Adrenal gland (tissue), 12 donors: Measurements from ENCODE around the gene SLC24A3. TPM values are rescaled to one million over a fixed set of nuclear protein-coding genes. Genes with fewer than 3 reads are reported as not detected.

Experiments used
- DNase-seq, 7 donors: peaks; one replicate each; pipeline ENCODE4 v3.0.0-alpha.2; 2019 to 2020
- H3K27ac ChIP-seq, 5 donors: fragments of 200-600 bp; sonication (generic) in 4 of 5; 1 replicate in 3 of 5; 2 replicates in 2 of 5; pipeline versions ENCODE4 v1.5.1 to v1.8.0; 2016 to 2020; ENCODE audit warnings: mild to moderate bottlenecking in 1 of 5
- H3K27me3 ChIP-seq: fragments of 200-600 bp; 2 replicates; pipeline ENCODE4 v1.8.0; 2021
- H3K36me3 ChIP-seq, 2 donors: fragments of 200-600 bp; replicated peaks in 1 of 2; 1 replicate in 1 of 2; 2 replicates in 1 of 2; pipeline versions ENCODE4 v1.5.1 to v1.8.0; 2018 to 2022
- H3K4me1 ChIP-seq, 2 donors: fragments of 200-600 bp; replicated peaks in 1 of 2; 1 replicate in 1 of 2; 2 replicates in 1 of 2; pipeline versions ENCODE4 v1.5.1 to v1.8.0; 2018 to 2021
- H3K4me3 ChIP-seq, 4 donors: fragments of 200-600 bp; sonication (generic) in 3 of 4; one replicate each; pipeline ENCODE4 v1.5.1; 2016 to 2018
- H3K9me3 ChIP-seq, 3 donors: fragments of 200-600 bp; sonication (generic) in 1 of 3; replicated peaks in 1 of 3; 1 replicate in 2 of 3; 2 replicates in 1 of 3; pipeline versions ENCODE4 v1.5.1 to v1.8.0; 2016 to 2021
- CTCF ChIP-seq, 6 experiments: fragments of 450-650 bp in 4 of 6; fragments of 200-600 bp in 2 of 6; sonication (generic) in 1 of 6; IDR thresholded peaks; 1 replicate in 5 of 6; 2 replicates in 1 of 6; pipeline versions ENCODE4 v1.5.1 to v1.8.0; 2016 to 2021; ENCODE audit warnings: antibody characterized with exemption in 6 of 6, mild to moderate bottlenecking in 2 of 6, moderate library complexity in 1 of 6
- POLR2A ChIP-seq, 2 donors: fragments of 450-650 bp; IDR thresholded peaks; one replicate each; pipeline ENCODE4 v1.6.1; 2017; ENCODE audit warnings: antibody characterized with exemption in 2 of 2, mild to moderate bottlenecking in 2 of 2, moderate library complexity in 1 of 2
- WGBS, 4 donors: extraction: QIAGEN DNeasy Blood & Tissue Kit in 2 of 4; methylation state at CpG; one replicate each; pipeline versions ENCODE4 v1.1.5 to v1.1.7; 2013 to 2017; 5-methylcytosine and 5-hydroxymethylcytosine counted together
- intact Hi-C, 2 donors: fragments of 100-400 bp; cut with DNase I; formaldehyde crosslinking; loops; one replicate each; pipeline versions ENCODE4 v1.14.1 to v1.15.0; 2022 to 2023
- polyA plus RNA-seq, 3 donors: library from polyadenylated mRNA; stranded (reverse); fragments of 200-250 nt in 2 of 3; fragments of 350-450 nt in 1 of 3; fragmentation: Illumina TruSeq in 1 of 3; extraction: RNeasy Lipid Tissue Mini Kit (QIAGEN cat#74804) in 1 of 3; gene quantifications; one replicate each; pipeline ENCODE4 v1.2.3, GENCODE V29; 2013 to 2014
- total RNA-seq, 9 donors: library from RNA; depleted of rRNA in 4 of 9; stranded (reverse); fragments of >200 nt in 4 of 9; fragments of 120-200 nt in 1 of 9; fragmentation: NEBNext Ultra II Directional in 1 of 9; extraction: Animal tissue kit (Norgen Biotek cat#: 25700) in 1 of 9; gene quantifications; one replicate each; pipeline versions ENCODE4 v1.1.0 to v1.2.4, GENCODE V29; 2013 to 2023
- donor health status: healthy with polysubstance abuse.
- donor health status: Bipolar disorder and iron deficiency.
- donor health status: DM: yes; HTN: yes; CAD: no.
- donor health status: DM: no; HTN: no; CAD: no.
- donor health status: DM: no; HTN: no; CAD: no.
- donor health status: DM: yes; HTN: yes; CAD: no.

SLC24A3 gene
- total and polyA plus RNA-seq, 12 donors, result 0.89 to 44.4 (median 2.7) TPM

DNA sequence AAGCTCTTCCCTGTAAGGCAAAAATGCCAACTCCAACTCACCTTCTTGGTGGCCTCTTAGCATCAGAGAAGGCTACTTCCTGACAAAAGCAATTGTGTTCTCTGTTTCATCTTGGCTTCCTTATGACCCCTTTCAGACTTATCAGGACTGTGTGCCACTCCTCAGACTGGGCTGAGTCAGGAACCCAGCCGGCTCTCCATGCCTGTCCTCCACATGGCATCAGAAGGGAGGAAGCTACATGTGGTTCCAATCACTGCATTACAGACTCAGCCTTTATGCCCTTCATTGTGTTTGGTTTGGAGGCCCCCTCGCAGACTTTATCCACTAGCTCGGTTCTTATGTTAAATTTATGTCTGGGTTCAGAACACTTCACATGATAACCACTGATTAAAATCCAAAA, 142.5 kb downstream of the SLC24A3 start:
- Histone ChIP-seq H3K4me3 (no peak overlapping the region), H3K27me3 (no peaks in the 10 kb centered on the region), H3K4me1 (no peaks in the 10 kb centered on the region), H3K36me3 (no peaks in the 10 kb centered on the region), H3K9me3 (no peaks in the 10 kb centered on the region), H3K27ac (no peak overlapping the region)
- 63 to 75% (median 71%) methylated on average over 3 of the region's 3 CpGs for WGBS, 4 donors
- DNase-seq, result no peak
- intact Hi-C loops, result no loop called here
- no peak for TF ChIP-seq POLR2A (IDR thresholded peaks at IDR 0.05)
- no peak for TF ChIP-seq CTCF (IDR thresholded peaks at IDR 0.05)

DNA sequence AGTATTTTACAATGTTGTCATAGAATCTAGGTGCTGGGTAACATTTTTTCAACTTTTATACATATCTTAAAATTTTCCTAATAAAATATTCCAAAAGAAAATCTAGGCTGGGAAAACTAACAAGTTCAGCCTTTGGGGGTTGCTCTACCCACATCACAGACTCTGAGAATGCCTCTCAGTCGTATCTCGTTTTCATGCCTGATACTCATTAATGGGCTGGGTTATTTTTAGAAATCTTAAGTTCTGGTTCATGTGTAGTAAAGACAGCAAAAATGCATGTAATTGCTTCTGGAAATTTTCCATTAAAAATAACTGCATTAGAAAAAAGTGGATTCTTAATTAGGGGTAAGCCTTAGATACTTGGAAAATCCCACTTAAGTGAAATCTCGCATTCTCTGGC, 149.3 kb downstream of the SLC24A3 start:
- H3K36me3 ChIP-seq, result no peaks in the 10 kb centered on the region
- no peaks in the 10 kb centered on the region for H3K9me3 ChIP-seq
- H3K4me1 ChIP-seq, result no peaks in the 10 kb centered on the region
- DNase-seq, result no peak
- 63 to 80% (median 72%) methylated on average over 3 of the region's 3 CpGs for WGBS, 4 donors
- no peak for TF ChIP-seq POLR2A (IDR thresholded peaks at IDR 0.05)
- TF ChIP-seq CTCF (IDR thresholded peaks at IDR 0.05), result no peak
- no peak overlapping the region for H3K4me3 ChIP-seq
- intact Hi-C loops, result no loop called here
- H3K27ac ChIP-seq, result no peak overlapping the region
- no peaks in the 10 kb centered on the region for H3K27me3 ChIP-seq

GRCh38 chr20:19363476-19363875, 151.0 kb downstream of the SLC24A3 start:
- no peak for TF ChIP-seq CTCF (IDR thresholded peaks at IDR 0.05)
- no peak for TF ChIP-seq POLR2A (IDR thresholded peaks at IDR 0.05)
- Histone ChIP-seq H3K36me3 (no peaks in the 10 kb centered on the region), H3K4me3 (no peak overlapping the region), H3K4me1 (no peaks in the 10 kb centered on the region), H3K27me3 (no peaks in the 10 kb centered on the region), H3K27ac (no peak overlapping the region), H3K9me3 (no peaks in the 10 kb centered on the region)
- WGBS, 4 donors, result 57 to 68% (median 63%) methylated on average over 4 of the region's 4 CpGs
- intact Hi-C loops, result no loop called here
- no peak for DNase-seq

- Histone ChIP-seq H3K27ac (no peak overlapping the region), H3K4me3 (no peak overlapping the region), H3K27me3 (no peaks in the 10 kb centered on the region), H3K4me1 (no peaks in the 10 kb centered on the region), H3K36me3 (no peaks in the 10 kb centered on the region), H3K9me3 (no peaks in the 10 kb centered on the region)
- DNase-seq, result no peak
- TF ChIP-seq CTCF (IDR thresholded peaks at IDR 0.05), result no peak
- no peak for TF ChIP-seq POLR2A (IDR thresholded peaks at IDR 0.05)
- intact Hi-C loops, result no loop called here
- 71 to 92% (median 79%) methylated on average over 2 of the region's 2 CpGs for WGBS, 4 donors
Observed at GRCh38 chr20:19367591-19367990, 155.1 kb downstream of the SLC24A3 start.
